ENCODE results near the gene NAV2. TPM values are rescaled to one million over a fixed set of nuclear protein-coding genes. Genes with fewer than 3 reads are reported as not detected.

The NAV2 gene
- total RNA-seq, 4 donors from 2014 or later = 9.1 to 34.7 (median 22.2) TPM

DNA sequence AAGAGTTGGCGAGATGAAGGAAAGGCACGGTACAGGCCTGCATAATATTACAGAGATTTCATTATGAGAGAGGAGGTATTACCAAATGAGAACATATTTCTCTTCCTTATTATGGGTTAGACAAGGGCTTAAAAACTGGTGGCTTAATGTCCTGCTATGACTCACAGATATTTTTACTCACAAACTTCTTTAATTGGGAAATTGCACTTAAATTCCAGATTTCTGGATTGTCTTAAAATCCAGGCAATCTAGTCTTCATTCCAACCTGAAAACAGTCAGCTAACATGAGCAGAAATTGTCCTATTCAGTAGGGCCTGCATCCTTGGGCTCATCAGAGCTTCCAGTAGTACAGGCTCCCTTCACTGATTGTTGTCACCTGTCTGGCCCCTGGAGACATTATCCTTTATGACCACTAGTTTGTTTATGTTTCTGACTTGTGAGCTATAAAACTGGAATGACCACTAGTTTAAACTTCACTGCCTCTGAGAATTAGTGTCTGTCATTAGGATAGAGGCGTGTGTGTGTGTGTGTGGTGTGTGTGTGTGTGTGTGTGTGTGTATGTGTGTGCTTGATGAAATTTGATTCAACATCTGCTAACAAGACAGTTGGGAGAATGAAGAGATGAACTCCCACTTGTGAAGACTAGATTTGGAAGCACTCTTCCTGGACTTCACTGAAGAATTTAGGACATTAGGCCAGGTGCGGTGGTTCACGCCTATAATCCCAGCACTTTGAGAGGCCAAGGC, 422.5 kb downstream of the NAV2 start:
- no peaks in the 10 kb centered on the region for H3K9me3 ChIP-seq
- peaks cover 4% of the 10 kb centered on the region for H3K27me3 ChIP-seq
- WGBS = 86% methylated on average over 5 of the region's 5 CpGs
- no peaks in the 10 kb centered on the region for H3K36me3 ChIP-seq
- no peak for DNase-seq (ENCODE audit: low spot score in 2 of 2)
- H3K4me1 ChIP-seq = peaks cover 11% of the 10 kb centered on the region
- TF ChIP-seq POLR2AphosphoS5 (IDR thresholded peaks at IDR 0.05) = no peak
- no peak for TF ChIP-seq POLR2A (IDR thresholded peaks at IDR 0.05)
- TF ChIP-seq, protein P1, sequence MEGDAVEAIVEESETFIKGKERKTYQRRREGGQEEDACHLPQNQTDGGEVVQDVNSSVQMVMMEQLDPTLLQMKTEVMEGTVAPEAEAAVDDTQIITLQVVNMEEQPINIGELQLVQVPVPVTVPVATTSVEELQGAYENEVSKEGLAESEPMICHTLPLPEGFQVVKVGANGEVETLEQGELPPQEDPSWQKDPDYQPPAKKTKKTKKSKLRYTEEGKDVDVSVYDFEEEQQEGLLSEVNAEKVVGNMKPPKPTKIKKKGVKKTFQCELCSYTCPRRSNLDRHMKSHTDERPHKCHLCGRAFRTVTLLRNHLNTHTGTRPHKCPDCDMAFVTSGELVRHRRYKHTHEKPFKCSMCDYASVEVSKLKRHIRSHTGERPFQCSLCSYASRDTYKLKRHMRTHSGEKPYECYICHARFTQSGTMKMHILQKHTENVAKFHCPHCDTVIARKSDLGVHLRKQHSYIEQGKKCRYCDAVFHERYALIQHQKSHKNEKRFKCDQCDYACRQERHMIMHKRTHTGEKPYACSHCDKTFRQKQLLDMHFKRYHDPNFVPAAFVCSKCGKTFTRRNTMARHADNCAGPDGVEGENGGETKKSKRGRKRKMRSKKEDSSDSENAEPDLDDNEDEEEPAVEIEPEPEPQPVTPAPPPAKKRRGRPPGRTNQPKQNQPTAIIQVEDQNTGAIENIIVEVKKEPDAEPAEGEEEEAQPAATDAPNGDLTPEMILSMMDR (IDR thresholded peaks at IDR 0.05) = no peak
- TF ChIP-seq EP300 (IDR thresholded peaks at IDR 0.05) = no peak
- H3K4me3 ChIP-seq = no peak overlapping the region
- H3K27ac ChIP-seq = no peak overlapping the region

DNA sequence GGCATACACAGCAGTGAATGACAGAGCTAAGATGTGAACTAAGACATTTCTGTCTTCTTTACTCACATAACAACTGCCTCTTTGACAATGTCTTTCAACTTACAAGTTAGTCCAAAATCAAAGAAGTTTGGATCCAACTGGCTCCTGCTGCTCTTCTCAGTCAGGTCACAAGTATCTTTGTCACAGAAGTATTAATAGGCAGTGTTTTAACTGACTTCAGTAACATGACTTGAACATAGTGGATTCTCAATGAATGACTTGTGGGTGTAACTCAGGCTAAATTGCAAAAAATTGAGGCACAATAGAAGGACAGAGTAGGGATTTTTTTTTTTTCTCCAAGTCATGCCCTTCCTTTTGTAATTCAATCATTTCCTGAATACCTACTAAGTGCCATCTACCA, 425.0 kb downstream of the NAV2 start:
- Histone ChIP-seq H3K27me3 (peaks cover 4% of the 10 kb centered on the region), H3K36me3 (no peaks in the 10 kb centered on the region), H3K27ac (no peak overlapping the region), H3K4me3 (no peak overlapping the region), H3K9me3 (no peaks in the 10 kb centered on the region), H3K4me1 (no peaks in the 10 kb centered on the region)
- TF ChIP-seq POLR2A (IDR thresholded peaks at IDR 0.05) = no peak
- TF ChIP-seq, protein P1 (IDR thresholded peaks at IDR 0.05) = no peak
- TF ChIP-seq POLR2AphosphoS5 (IDR thresholded peaks at IDR 0.05) = no peak
- no peak for TF ChIP-seq EP300 (IDR thresholded peaks at IDR 0.05)
- DNase-seq (ENCODE audit: low spot score in 2 of 2) = no peak

DNA sequence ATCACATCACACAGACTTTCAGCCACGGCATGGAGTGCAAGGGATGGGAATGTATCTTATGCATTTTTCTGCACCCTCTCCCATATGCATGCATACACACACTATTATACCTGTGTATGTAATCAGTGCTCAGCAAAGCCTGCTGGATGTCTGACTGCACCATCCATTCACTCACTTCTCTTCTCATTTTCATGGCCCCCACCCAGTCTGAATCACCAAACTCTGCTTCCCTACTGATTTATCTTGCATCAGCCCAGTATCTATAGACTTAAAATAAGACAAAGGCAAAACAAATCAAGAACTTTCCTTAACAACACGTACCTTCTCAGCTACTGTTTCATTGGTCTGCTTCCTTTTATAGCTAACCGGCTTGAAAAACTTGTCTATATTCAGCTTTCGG, 426.1 kb downstream of the NAV2 start:
- no peak for DNase-seq (ENCODE audit: low spot score in 2 of 2)
- Histone ChIP-seq H3K27me3 (no peaks in the 10 kb centered on the region), H3K27ac (no peak overlapping the region), H3K4me1 (no peaks in the 10 kb centered on the region), H3K4me3 (no peak overlapping the region), H3K36me3 (no peaks in the 10 kb centered on the region), H3K9me3 (no peaks in the 10 kb centered on the region)
- TF ChIP-seq, protein P1 (IDR thresholded peaks at IDR 0.05) = no peak
- no peak for TF ChIP-seq POLR2A (IDR thresholded peaks at IDR 0.05)
- no peak for TF ChIP-seq EP300 (IDR thresholded peaks at IDR 0.05)
- TF ChIP-seq POLR2AphosphoS5 (IDR thresholded peaks at IDR 0.05) = no peak
- WGBS = 68% methylated on average over 4 of the region's 4 CpGs

DNA sequence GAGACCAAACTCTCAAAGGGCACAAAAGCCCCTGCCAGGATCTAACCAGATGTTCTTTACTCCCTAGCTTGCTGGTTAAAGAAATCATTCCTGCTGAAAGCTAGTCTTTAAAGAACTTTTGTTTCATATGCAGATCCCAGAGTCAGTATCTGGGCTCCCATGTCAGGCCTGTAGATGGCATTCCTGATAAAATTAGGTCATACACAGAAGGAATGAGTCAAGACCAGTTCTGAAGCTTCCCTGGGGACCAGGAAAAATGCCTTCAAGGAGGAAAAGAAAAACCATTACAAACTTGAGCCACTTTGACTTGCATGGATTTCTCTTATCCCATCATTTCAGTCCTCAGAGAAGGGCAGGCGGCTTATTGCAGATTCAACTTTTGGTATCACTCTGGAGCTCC, 441.7 kb downstream of the NAV2 start:
- no peaks in the 10 kb centered on the region for H3K9me3 ChIP-seq
- H3K4me1 ChIP-seq = peaks cover 16% of the 10 kb centered on the region
- H3K27ac ChIP-seq = no peak overlapping the region
- WGBS = 93% methylated on average over 1 of the region's 1 CpG
- DNase-seq (ENCODE audit: low spot score in 2 of 2) = no peak
- peaks cover 53% of the 10 kb centered on the region for H3K27me3 ChIP-seq
- no peak overlapping the region for H3K4me3 ChIP-seq
- TF ChIP-seq EP300 (IDR thresholded peaks at IDR 0.05) = no peak
- no peak for TF ChIP-seq POLR2AphosphoS5 (IDR thresholded peaks at IDR 0.05)
- TF ChIP-seq, protein P1 (IDR thresholded peaks at IDR 0.05) = no peak
- no peak for TF ChIP-seq POLR2A (IDR thresholded peaks at IDR 0.05)
- no peaks in the 10 kb centered on the region for H3K36me3 ChIP-seq

DNA sequence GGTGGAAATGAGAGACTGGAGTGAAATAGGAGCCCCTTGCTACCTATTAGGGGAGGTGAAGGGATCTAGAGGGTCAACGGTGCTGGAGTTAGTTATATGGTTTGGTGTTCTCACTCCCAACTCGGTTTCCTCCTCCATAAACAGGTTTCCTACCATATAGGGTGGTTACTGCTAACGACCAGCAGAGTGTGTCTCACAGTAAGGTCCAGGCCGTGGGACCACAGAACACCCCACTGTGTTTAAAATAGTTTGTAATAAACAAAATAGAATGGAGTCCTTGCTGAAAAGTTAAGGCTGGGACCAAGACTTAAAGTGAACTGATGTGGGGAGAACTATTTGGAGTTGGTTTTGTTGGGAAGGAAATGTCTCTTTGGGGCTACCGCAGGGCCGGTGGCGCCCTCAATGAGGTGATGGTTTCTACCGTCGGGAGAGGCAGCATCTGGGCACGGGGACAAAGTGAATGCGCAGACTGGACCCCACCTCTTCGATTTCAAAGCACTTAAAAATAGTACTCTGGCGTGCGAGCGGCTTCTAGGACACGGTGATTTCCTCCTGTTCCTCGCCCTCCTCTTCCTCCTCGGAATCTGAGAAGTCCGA, 443.1 kb downstream of the NAV2 start:
- Histone ChIP-seq H3K9me3 (no peaks in the 10 kb centered on the region), H3K27me3 (peaks cover 67% of the 10 kb centered on the region), H3K27ac (no peak overlapping the region), H3K4me3 (peak overlapping the region; percentile 24), H3K4me1 (peaks cover 16% of the 10 kb centered on the region), H3K36me3 (no peaks in the 10 kb centered on the region)
- WGBS = 31% methylated on average over 19 of the region's 19 CpGs
- TF ChIP-seq, protein P1 (IDR thresholded peaks at IDR 0.05) = no peak
- TF ChIP-seq EP300 (IDR thresholded peaks at IDR 0.05) (no peak), POLR2A (IDR thresholded peaks at IDR 0.05) (no peak), POLR2AphosphoS5 (IDR thresholded peaks at IDR 0.05) (no peak)
- DNase-seq (ENCODE audit: low spot score in 2 of 2) = no peak
